ENCODE measurements around the gene MUC6.

MUC6 gene

GRCh38 chr11:1082346-1082727 is 45.8 kb upstream of the MUC6 start:
- no peak for TF ChIP-seq CTCF (IDR thresholded peaks at IDR 0.05; ENCODE audit: extremely low read depth, missing control alignments)
- no peak for DNase-seq (ENCODE audit: low spot score)

DNA sequence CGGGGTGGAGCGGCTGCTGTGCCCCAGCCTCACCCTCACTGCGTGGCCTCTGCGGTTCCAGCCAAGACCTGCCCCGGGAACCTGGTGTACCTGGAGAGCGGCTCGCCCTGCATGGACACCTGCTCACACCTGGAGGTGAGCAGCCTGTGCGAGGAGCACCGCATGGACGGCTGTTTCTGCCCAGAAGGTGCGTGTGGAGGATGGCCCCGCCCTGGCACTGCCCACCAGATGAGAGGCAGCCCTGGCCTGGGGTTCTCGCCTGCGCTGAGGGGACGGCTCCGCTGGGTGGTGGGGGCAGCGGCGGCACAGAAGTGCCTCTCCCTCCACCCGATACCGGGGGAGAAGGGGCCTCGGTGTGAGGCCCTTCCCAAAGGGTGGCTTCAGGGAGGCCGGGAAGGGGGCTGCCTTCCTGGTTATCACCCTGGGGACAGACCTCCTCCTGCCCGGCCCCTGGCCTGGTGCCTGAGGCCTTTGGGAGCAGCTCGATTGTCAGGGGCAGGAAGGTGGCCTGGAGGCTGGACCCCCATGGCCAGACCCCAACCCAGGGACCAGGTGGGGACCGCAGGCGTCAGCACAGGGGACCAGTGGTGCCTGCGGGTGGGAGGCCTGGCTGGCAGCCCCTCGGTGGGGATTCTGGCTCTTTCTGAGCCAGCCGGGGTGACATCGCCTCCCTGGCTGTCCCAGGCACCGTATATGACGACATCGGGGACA is 45.2 kb upstream of the MUC6 start:
- no peak for TF ChIP-seq CTCF (IDR thresholded peaks at IDR 0.05; ENCODE audit: extremely low read depth, missing control alignments)
- DNase-seq (ENCODE audit: low spot score) = no peak

DNA sequence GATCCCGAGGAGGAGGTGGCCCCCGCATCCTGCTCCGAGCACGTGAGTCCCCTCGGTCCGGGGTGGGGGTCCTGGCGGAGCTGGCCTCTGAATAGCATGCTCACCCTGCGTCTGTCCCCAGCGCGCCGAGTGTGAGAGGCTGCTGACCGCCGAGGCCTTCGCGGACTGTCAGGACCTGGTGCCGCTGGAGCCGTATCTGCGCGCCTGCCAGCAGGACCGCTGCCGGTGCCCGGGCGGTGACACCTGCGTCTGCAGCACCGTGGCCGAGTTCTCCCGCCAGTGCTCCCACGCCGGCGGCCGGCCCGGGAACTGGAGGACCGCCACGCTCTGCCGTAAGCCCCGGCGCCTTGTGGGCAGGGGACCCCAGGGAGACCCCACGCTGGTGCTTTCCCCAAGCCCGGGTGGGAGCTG is 41.7 kb upstream of the MUC6 start:
- TF ChIP-seq CTCF (IDR thresholded peaks at IDR 0.05; ENCODE audit: extremely low read depth, missing control alignments) = no peak
- no peak for DNase-seq (ENCODE audit: low spot score)

GRCh38 chr11:1077417-1078119 is 41.0 kb upstream of the MUC6 start:
- TF ChIP-seq CTCF (IDR thresholded peaks at IDR 0.05; ENCODE audit: extremely low read depth, missing control alignments) = no peak
- DNase-seq (ENCODE audit: low spot score) = no peak

DNA sequence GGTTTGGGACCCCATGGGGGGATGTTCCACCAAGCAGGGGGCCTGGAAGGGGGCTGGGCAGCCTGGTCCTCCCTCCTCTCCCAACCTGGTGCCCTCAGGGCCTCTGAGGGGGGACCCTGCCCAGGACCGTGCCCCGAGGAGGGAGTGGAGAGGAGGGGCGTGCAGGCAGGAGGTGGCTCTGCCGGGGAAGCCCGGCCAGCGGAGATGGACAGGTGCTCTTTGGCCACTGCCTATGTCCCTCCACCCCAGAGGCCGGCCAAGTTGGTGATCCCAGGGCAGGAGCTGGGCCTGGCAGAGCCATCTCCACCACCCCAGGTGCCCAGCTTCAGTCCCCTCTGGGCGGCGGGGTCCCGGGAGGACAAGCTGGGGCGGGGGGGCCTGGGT is 40.5 kb upstream of the MUC6 start:
- TF ChIP-seq CTCF (IDR thresholded peaks at IDR 0.05; ENCODE audit: extremely low read depth, missing control alignments) = no peak
- DNase-seq (ENCODE audit: low spot score) = no peak

GRCh38 chr11:1076061-1076665 is 39.6 kb upstream of the MUC6 start:
- TF ChIP-seq CTCF (IDR thresholded peaks at IDR 0.05; ENCODE audit: extremely low read depth, missing control alignments) = no peak
- DNase-seq (ENCODE audit: low spot score) = no peak

- no peak for TF ChIP-seq CTCF (IDR thresholded peaks at IDR 0.05; ENCODE audit: extremely low read depth, missing control alignments)
- no peak for DNase-seq (ENCODE audit: low spot score)
Observed at GRCh38 chr11:1075341-1075911, 38.9 kb upstream of the MUC6 start.

Data from GM20000 (cell line).